Stimulated activated CD4-positive, alpha-beta T cell treated with anti-CD3 and anti-CD28 coated beads, Interleukin-1b, Interleukin-23, amount 100 ng/mL, for 1 hour (primary cell): ENCODE results near the gene GPLD1.
"Not testable (repeated sequence)": the region's sequence is repeated elsewhere in the genome, so short reads cannot be mapped to it uniquely, and the experiment has no call there.

Experiments
- DNase-seq, 2 donors: peaks; one replicate each; pipeline ENCODE4 v3.0.0-alpha.2; 2020; ENCODE audit warnings: low read depth in 2 of 2

Gene GPLD1

GRCh38 chr6:24412294-24412693, 77.1 kb downstream of the GPLD1 start:
- no peak for DNase-seq

- no peak for DNase-seq
These were observed 78.8 kb downstream of the GPLD1 start for GRCh38 chr6:24410622-24411021.

GRCh38 chr6:24408719-24409410, 80.5 kb downstream of the GPLD1 start:
- no peak for DNase-seq

GRCh38 chr6:24405262-24405661, 84.1 kb downstream of the GPLD1 start:
- no peak for DNase-seq

GRCh38 chr6:24403501-24403824, 85.9 kb downstream of the GPLD1 start:
- no peak for DNase-seq

- peak; percentile 46 to 50 for DNase-seq
These were observed 86.5 kb downstream of the GPLD1 start, which contains the start of gene MRS2 for GRCh38 chr6:24402697-24403500. TSS of gene MRS2 (plus strand) at chr6:24402936. CDS start at chr6:24403047, 111 bp downstream.

- no peak for DNase-seq
These were observed 87.9 kb downstream of the GPLD1 start for GRCh38 chr6:24401458-24401857.

GRCh38 chr6:24400045-24401039, 89.0 kb downstream of the GPLD1 start:
- DNase-seq, result not testable (repeated sequence)

- no peak for DNase-seq
These were observed 91.7 kb downstream of the GPLD1 start for GRCh38 chr6:24397631-24398030.

- no peak for DNase-seq
These were observed 92.6 kb downstream of the GPLD1 start for GRCh38 chr6:24396824-24397223.

- no peak for DNase-seq
These were observed 94.5 kb downstream of the GPLD1 start for GRCh38 chr6:24394780-24395437.

- DNase-seq, result no peak
These were observed 95.2 kb downstream of the GPLD1 start for GRCh38 chr6:24394061-24394779.

GRCh38 chr6:24391756-24392405, 97.5 kb downstream of the GPLD1 start:
- no peak for DNase-seq

GRCh38 chr6:24391208-24391607, 98.2 kb downstream of the GPLD1 start:
- no peak for DNase-seq

GRCh38 chr6:24387818-24388217, 101.6 kb downstream of the GPLD1 start:
- no peak for DNase-seq

GRCh38 chr6:24385536-24386269, 103.7 kb downstream of the GPLD1 start:
- DNase-seq, result no peak

- DNase-seq, result not testable (repeated sequence)
These were observed 104.8 kb downstream of the GPLD1 start for GRCh38 chr6:24384369-24385130.

GRCh38 chr6:24382891-24383494, 106.4 kb downstream of the GPLD1 start:
- DNase-seq, result not testable (repeated sequence)

GRCh38 chr6:24382220-24382540, 107.2 kb downstream of the GPLD1 start:
- DNase-seq, result no peak
